Dedifferentiated amniotic fluid mesenchymal stem cell (primary cell): Measurements from ENCODE around the gene DST.

Source experiments
- DNase-seq: peaks from one replicate; pipeline ENCODE4 v3.0.0-alpha.2; 2016; ENCODE audit errors: extremely low spot score

Gene DST

GRCh38 chr6:56433119-56433518, 209.6 kb downstream of the DST start:
- DNase-seq = no peak

- DNase-seq = no peak
Measured at GRCh38 chr6:56432194-56432593, 210.5 kb downstream of the DST start.

- no peak for DNase-seq
Measured at GRCh38 chr6:56430629-56431600, 211.8 kb downstream of the DST start.

DNA sequence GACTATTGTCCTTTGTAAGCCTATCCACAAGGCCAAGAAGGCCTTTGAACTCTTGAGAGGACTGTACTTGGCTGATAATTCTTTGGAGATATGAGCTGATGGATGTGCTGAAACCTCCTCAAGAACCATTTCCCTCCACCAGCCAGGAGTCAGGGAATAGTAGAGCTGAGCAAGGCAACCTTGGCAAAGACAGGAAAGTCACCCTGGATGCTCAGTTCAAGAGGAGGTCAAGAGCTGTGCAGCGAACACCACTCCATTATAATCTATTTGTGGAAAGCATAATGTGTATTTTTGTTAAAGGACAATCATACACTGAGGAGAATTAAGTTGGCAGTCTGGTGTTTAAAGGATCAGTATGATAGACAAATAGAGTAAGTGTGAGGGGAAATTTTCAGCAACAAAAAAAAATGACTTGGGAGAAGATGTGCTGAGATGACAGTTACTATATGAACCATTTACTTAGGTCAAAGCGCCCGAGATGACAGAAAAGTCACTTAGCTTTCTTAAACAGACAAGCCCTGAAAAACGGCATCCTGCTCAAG, 218.1 kb downstream of the DST start:
- DNase-seq = no peak

DNA sequence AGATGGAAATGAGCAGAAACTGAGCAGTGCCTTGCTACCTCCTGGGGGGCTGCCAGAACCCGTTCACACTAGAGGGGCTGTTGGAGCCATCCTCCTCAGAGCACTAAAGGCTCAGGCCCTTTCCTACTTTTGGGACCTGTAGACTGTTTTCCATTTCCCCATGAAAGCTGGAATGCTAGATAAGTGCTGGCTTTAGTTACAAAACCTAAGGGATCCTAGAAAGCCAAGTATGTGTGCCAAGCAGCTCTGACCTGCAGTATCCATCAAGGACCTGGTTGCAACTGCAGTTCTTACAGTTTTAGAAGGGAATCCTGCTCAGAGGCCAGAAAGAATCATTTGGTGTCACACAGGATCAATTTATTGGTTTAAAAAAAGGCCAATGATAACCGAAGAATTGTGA, 218.6 kb downstream of the DST start:
- no peak for DNase-seq

DNA sequence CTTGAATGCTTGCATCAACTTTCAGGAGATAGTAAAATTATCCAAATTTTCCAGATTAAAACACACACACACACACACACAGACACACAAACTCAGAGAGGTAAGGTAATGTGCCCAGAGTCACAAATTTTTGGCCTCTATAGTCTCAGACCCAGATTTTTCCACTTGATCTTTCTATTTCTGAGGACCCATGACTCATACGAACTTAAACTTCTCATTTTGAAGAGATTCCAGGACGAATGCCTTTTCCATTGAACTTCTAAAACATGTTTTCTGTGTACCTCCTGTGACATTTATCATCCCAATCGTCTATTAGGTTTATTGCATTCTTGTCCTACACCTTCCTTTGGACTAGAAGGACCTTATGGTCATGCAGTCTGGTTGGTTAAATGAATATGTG, 222.4 kb downstream of the DST start:
- DNase-seq = peak; percentile 24

GRCh38 chr6:56419191-56419590, 223.5 kb downstream of the DST start:
- DNase-seq = no peak

- DNase-seq = no peak
Measured at GRCh38 chr6:56417823-56418222, 224.9 kb downstream of the DST start.

DNA sequence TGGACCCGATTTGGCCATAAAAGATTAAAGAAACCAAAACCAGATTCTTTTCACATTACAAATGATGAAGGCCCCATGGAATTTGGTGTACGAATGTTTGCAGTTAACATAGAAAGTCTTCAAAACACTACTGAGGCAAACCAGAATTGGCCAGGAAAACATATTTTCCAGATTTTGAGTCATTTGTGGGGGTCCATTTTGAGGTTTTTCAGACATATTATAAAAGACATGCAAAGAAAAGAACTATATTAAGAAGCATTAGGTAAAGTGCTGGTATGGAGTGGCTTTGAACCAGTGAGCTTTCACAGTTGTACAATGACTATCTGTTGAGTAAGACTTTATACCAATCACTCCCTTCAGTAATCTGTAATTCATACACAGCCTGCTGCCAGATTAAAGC, 226.4 kb downstream of the DST start:
- DNase-seq = no peak

DNA sequence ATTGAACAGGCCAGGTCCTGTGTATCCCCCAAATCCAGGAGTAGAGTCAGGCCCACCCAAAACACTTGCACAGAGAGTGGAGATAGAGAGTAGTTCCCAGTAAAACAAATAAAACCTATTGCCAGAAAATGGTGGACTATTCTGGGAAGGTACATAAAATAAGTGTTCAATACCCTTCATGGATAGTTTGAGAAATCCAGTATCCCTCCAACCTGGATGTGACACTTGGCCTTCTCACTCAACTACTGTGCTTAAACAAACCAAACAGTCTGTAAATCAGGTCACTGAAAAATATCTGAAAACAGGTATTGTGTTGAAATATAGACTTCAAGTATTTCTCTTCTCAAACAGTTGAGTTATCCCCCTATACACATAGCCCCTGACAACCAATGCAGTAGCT, 233.7 kb downstream of the DST start:
- no peak for DNase-seq
